ENCODE data around the gene PAQR3. TPM values are rescaled to one million over a fixed set of nuclear protein-coding genes. Genes with fewer than 3 reads are reported as not detected.

Gene PAQR3
- total RNA-seq, 1 donor from 2014 or later: 29.0 TPM

- Histone ChIP-seq H3K79me2 (ENCODE audit: insufficient read depth, low read length) (no peaks in the 10 kb centered on the region), H3K4me3 (ENCODE audit: insufficient read depth, low read depth, low read length) (no peak overlapping the region), H3K9me3 (ENCODE audit: insufficient read depth, low read depth, low read length) (no peaks in the 10 kb centered on the region), H3K27me3 (ENCODE audit: insufficient read depth, low read length) (no peaks in the 10 kb centered on the region), H3K4me1 (ENCODE audit: insufficient read depth, low read length) (no peaks in the 10 kb centered on the region), H3K27ac (ENCODE audit: low read depth, low read length) (no peak overlapping the region), H3K36me3 (ENCODE audit: insufficient read depth, low read length) (peaks cover 3% of the 10 kb centered on the region), H4K20me1 (ENCODE audit: insufficient read depth, low read length) (no peaks in the 10 kb centered on the region), H3K4me2 (ENCODE audit: low read length) (no peak overlapping the region), H2AFZ (ENCODE audit: low read depth, low read length) (no peak overlapping the region), H3K9ac (ENCODE audit: low read length) (no peak overlapping the region)
- no peaks in the 10 kb centered on the region for H3K27me3 Mint-ChIP-seq (ENCODE audit: low read depth, unreplicated experiment)
- FAIRE-seq (no peak), DNase-seq (ENCODE audit: low read depth) (peak; percentile 55)
- TF ChIP-seq CTCF (IDR thresholded peaks at IDR 0.05; ENCODE audit: insufficient read depth, low read depth, low read length): no peak
- TF ChIP-seq EZH2 (IDR thresholded peaks at IDR 0.05; ENCODE audit: insufficient read depth, low read length): no peak
- no peak overlapping the region for H3K4me3 Mint-ChIP-seq (ENCODE audit: unreplicated experiment)
- peaks cover 3% of the 10 kb centered on the region for H3K36me3 Mint-ChIP-seq (ENCODE audit: low read depth, unreplicated experiment)
- H3K9me3 Mint-ChIP-seq (ENCODE audit: unreplicated experiment): no peaks in the 10 kb centered on the region
- H3K4me1 Mint-ChIP-seq (ENCODE audit: low read depth, unreplicated experiment): peaks cover 10% of the 10 kb centered on the region
- H3K27ac Mint-ChIP-seq (ENCODE audit: unreplicated experiment): no peak overlapping the region
These were observed 53.6 kb downstream of the PAQR3 start for GRCh38 chr4:78885598-78885997.

- Mint-ChIP-seq H3K4me1 (ENCODE audit: low read depth, unreplicated experiment) (peaks cover 7% of the 10 kb centered on the region), H3K27me3 (ENCODE audit: low read depth, unreplicated experiment) (no peaks in the 10 kb centered on the region), H3K9me3 (ENCODE audit: unreplicated experiment) (no peaks in the 10 kb centered on the region), H3K27ac (ENCODE audit: unreplicated experiment) (no peak overlapping the region), H3K4me3 (ENCODE audit: unreplicated experiment) (no peak overlapping the region), H3K36me3 (ENCODE audit: low read depth, unreplicated experiment) (no peaks in the 10 kb centered on the region)
- no peak overlapping the region for H3K9ac ChIP-seq (ENCODE audit: low read length)
- no peak overlapping the region for H3K4me3 ChIP-seq (ENCODE audit: insufficient read depth, low read depth, low read length)
- TF ChIP-seq CTCF (IDR thresholded peaks at IDR 0.05; ENCODE audit: insufficient read depth, low read depth, low read length): no peak
- TF ChIP-seq EZH2 (IDR thresholded peaks at IDR 0.05; ENCODE audit: insufficient read depth, low read length): no peak
- H3K79me2 ChIP-seq (ENCODE audit: insufficient read depth, low read length): no peaks in the 10 kb centered on the region
- H3K4me1 ChIP-seq (ENCODE audit: insufficient read depth, low read length): no peaks in the 10 kb centered on the region
- H3K27ac ChIP-seq (ENCODE audit: low read depth, low read length): no peak overlapping the region
- H3K27me3 ChIP-seq (ENCODE audit: insufficient read depth, low read length): no peaks in the 10 kb centered on the region
- no peaks in the 10 kb centered on the region for H4K20me1 ChIP-seq (ENCODE audit: insufficient read depth, low read length)
- FAIRE-seq (no peak), DNase-seq (ENCODE audit: low read depth) (no peak)
- no peaks in the 10 kb centered on the region for H3K9me3 ChIP-seq (ENCODE audit: insufficient read depth, low read depth, low read length)
- H3K4me2 ChIP-seq (ENCODE audit: low read length): no peak overlapping the region
- H2AFZ ChIP-seq (ENCODE audit: low read depth, low read length): no peak overlapping the region
- peaks cover 6% of the 10 kb centered on the region for H3K36me3 ChIP-seq (ENCODE audit: insufficient read depth, low read length)
These were observed 58.3 kb downstream of the PAQR3 start for GRCh38 chr4:78880874-78881492.

- Histone ChIP-seq H3K9me3 (ENCODE audit: insufficient read depth, low read depth, low read length) (no peaks in the 10 kb centered on the region), H3K4me2 (ENCODE audit: low read length) (no peak overlapping the region), H3K9ac (ENCODE audit: low read length) (no peak overlapping the region), H3K4me3 (ENCODE audit: insufficient read depth, low read depth, low read length) (no peak overlapping the region), H3K79me2 (ENCODE audit: insufficient read depth, low read length) (no peaks in the 10 kb centered on the region), H3K36me3 (ENCODE audit: insufficient read depth, low read length) (peaks cover 9% of the 10 kb centered on the region), H3K27ac (ENCODE audit: low read depth, low read length) (no peak overlapping the region), H4K20me1 (ENCODE audit: insufficient read depth, low read length) (no peaks in the 10 kb centered on the region), H2AFZ (ENCODE audit: low read depth, low read length) (no peak overlapping the region), H3K27me3 (ENCODE audit: insufficient read depth, low read length) (no peaks in the 10 kb centered on the region), H3K4me1 (ENCODE audit: insufficient read depth, low read length) (no peaks in the 10 kb centered on the region)
- no peaks in the 10 kb centered on the region for H3K4me1 Mint-ChIP-seq (ENCODE audit: low read depth, unreplicated experiment)
- H3K4me3 Mint-ChIP-seq (ENCODE audit: unreplicated experiment): no peak overlapping the region
- no peaks in the 10 kb centered on the region for H3K36me3 Mint-ChIP-seq (ENCODE audit: low read depth, unreplicated experiment)
- H3K27ac Mint-ChIP-seq (ENCODE audit: unreplicated experiment): no peak overlapping the region
- DNase-seq (ENCODE audit: low read depth): no peak
- FAIRE-seq: no peak
- no peaks in the 10 kb centered on the region for H3K9me3 Mint-ChIP-seq (ENCODE audit: unreplicated experiment)
- TF ChIP-seq EZH2 (IDR thresholded peaks at IDR 0.05; ENCODE audit: insufficient read depth, low read length) (no peak), CTCF (IDR thresholded peaks at IDR 0.05; ENCODE audit: insufficient read depth, low read depth, low read length) (no peak)
- H3K27me3 Mint-ChIP-seq (ENCODE audit: low read depth, unreplicated experiment): no peaks in the 10 kb centered on the region
These were observed 61.2 kb downstream of the PAQR3 start for GRCh38 chr4:78878031-78878430.
